B cell (primary cell): ENCODE results near the gene MARVELD1. TPM values are rescaled to one million over a fixed set of nuclear protein-coding genes. Genes with fewer than 3 reads are reported as not detected.
A peak's percentile ranks its signal among the peaks of the same experiment; 100 is the strongest.

Experiments
- ATAC-seq: fragments of 200-7000 bp; cut with Tn5 transposase; one replicate; pipeline ENCODE4 v1.10.0; 2021; ENCODE audit warnings: low read depth, mild to moderate bottlenecking, moderate number of reproducible peaks, moderate library complexity
- CTCF ChIA-PET: fragments of 350-600 bp; sonication (Branson Sonifier 250); formaldehyde crosslinking; loops from one replicate; lab custom pipeline; 2021; ENCODE audit warnings: antibody characterized with exemption, inconsistent platforms; lab: Charles Lee
- POLR2A ChIA-PET: fragments of 350-600 bp; sonication (Branson Sonifier 250); formaldehyde crosslinking; loops from one replicate; lab custom pipeline; 2021; ENCODE audit warnings: antibody characterized with exemption; lab: Charles Lee
- DNase-seq: peaks from one replicate; pipeline ENCODE4 v3.0.0; 2013
- H2AFZ ChIP-seq: 2 replicates; pipeline ENCODE4 v1.6.1; 2012; ENCODE audit warnings: mild to moderate bottlenecking, low read depth, low read length; ENCODE audit not compliant: insufficient read depth, poor library complexity, severe bottlenecking
- H3K27ac ChIP-seq, 2 donors: 1 replicate in 1 of 2; 2 replicates in 1 of 2; pipeline ENCODE4 v1.5.1; 2012 to 2013; ENCODE audit warnings: low read length in 2 of 2, mild to moderate bottlenecking in 2 of 2, moderate library complexity in 1 of 2
- H3K27me3 ChIP-seq, 4 experiments: fragments of 200-600 bp in 1 of 4; sonication (generic) in 1 of 4; replicated peaks in 1 of 4; 1 replicate in 2 of 4; 2 replicates in 2 of 4; pipeline versions ENCODE4 v1.6.1 to v1.7.0; 2013 to 2016; ENCODE audit warnings: low read length in 3 of 4, mild to moderate bottlenecking in 2 of 4, mixed read lengths in 1 of 4, moderate library complexity in 1 of 4; ENCODE audit not compliant: insufficient read depth in 4 of 4, control insufficient read depth in 3 of 4; ENCODE audit errors: control extremely low read depth in 1 of 4
- H3K36me3 ChIP-seq, 2 experiments: replicated peaks in 1 of 2; 1 replicate in 1 of 2; 2 replicates in 1 of 2; pipeline versions ENCODE4 v1.6.1 to v1.7.1; 2013; ENCODE audit warnings: low read length in 1 of 2; ENCODE audit not compliant: insufficient read depth in 2 of 2, control insufficient read depth in 1 of 2; ENCODE audit errors: control extremely low read depth in 1 of 2, extremely low read depth in 1 of 2
- H3K4me1 ChIP-seq, 2 donors: fragments of 200-600 bp in 1 of 2; sonication (generic) in 1 of 2; 1 replicate in 1 of 2; 2 replicates in 1 of 2; pipeline versions ENCODE4 v1.5.1 to v1.6.1; 2013 to 2017; ENCODE audit warnings: low read length in 2 of 2; ENCODE audit not compliant: control insufficient read depth in 2 of 2, insufficient read depth in 2 of 2
- H3K4me2 ChIP-seq: replicated peaks from 2 replicates; pipeline ENCODE3; 2012; ENCODE audit warnings: mild to moderate bottlenecking, low read depth, low read length; ENCODE audit not compliant: poor library complexity, severe bottlenecking
- H3K4me3 ChIP-seq, 5 experiments: fragments of 200-600 bp in 1 of 5; sonication (generic) in 1 of 5; 1 replicate in 3 of 5; 2 replicates in 2 of 5; pipeline versions ENCODE4 v1.5.1 to v1.7.0; 2011 to 2016; ENCODE audit warnings: low read length in 4 of 5, mild to moderate bottlenecking in 4 of 5, low read depth in 2 of 5, control low read depth in 1 of 5, moderate library complexity in 1 of 5; ENCODE audit not compliant: insufficient read depth in 1 of 5; ENCODE audit errors: control extremely low read depth in 1 of 5, extremely low read depth in 1 of 5
- H3K79me2 ChIP-seq: fragments of 200-600 bp; sonication (generic); one replicate; pipeline ENCODE4 v1.6.0; 2016; ENCODE audit warnings: low read length; ENCODE audit not compliant: control insufficient read depth, insufficient read depth
- H3K9ac ChIP-seq: fragments of 200-600 bp; sonication (generic); 2 replicates; pipeline ENCODE4 v1.6.1; 2017; ENCODE audit warnings: mild to moderate bottlenecking, low read length, moderate library complexity
- H3K9me3 ChIP-seq, 3 donors: one replicate each; pipeline versions ENCODE4 v1.6.1 to v1.7.1; 2013; ENCODE audit warnings: low read length in 2 of 3; ENCODE audit not compliant: control insufficient read depth in 2 of 3, insufficient read depth in 1 of 3; ENCODE audit errors: control extremely low read depth in 1 of 3
- H4K20me1 ChIP-seq: 2 replicates; pipeline ENCODE4 v1.6.0; 2012; ENCODE audit warnings: mild to moderate bottlenecking, low read length; ENCODE audit not compliant: insufficient read depth, control insufficient read depth, poor library complexity, severe bottlenecking
- H3K27ac Mint-ChIP-seq: one replicate; pipeline ENCODE4 v1.8.0; 2021; ENCODE audit warnings: mixed read lengths
- H3K27me3 Mint-ChIP-seq: one replicate; pipeline ENCODE4 v1.8.0; 2021; ENCODE audit warnings: mixed read lengths
- H3K4me1 Mint-ChIP-seq: one replicate; pipeline ENCODE4 v1.8.0; 2021; ENCODE audit warnings: mixed read lengths
- H3K4me3 Mint-ChIP-seq: one replicate; pipeline ENCODE4 v1.8.0; 2021; ENCODE audit warnings: mixed read lengths
- H3K9me3 Mint-ChIP-seq: one replicate; pipeline ENCODE4 v1.8.0; 2022; ENCODE audit warnings: mixed read lengths; ENCODE audit not compliant: insufficient read depth
- EZH2 ChIP-seq: IDR thresholded peaks from 2 replicates; pipeline ENCODE4 v1.6.1; 2012; ENCODE audit warnings: borderline replicate concordance, low read depth, mild to moderate bottlenecking, moderate library complexity, low read length; ENCODE audit not compliant: insufficient read depth, poor library complexity, severe bottlenecking
- WGBS: methylation state at CpG from one replicate; pipeline ENCODE4 v1.1.5; 2013; ENCODE audit warnings: missing lambda C conversion rate; ENCODE audit not compliant: insufficient coverage; 5-methylcytosine and 5-hydroxymethylcytosine counted together
- intact Hi-C: fragments of 100-400 bp; cut with micrococcal nuclease; formaldehyde crosslinking; loops from one replicate; pipeline ENCODE4 v1.10.0; 2022
- polyA plus RNA-seq: library from polyadenylated mRNA; depleted of rRNA; stranded (reverse); fragments of >200 nt; gene quantifications from 2 replicates; pipeline ENCODE4 v1.2.3, GENCODE V29; 2012
- total RNA-seq, 2 donors: library from RNA; stranded (reverse); fragments of 120-200 nt in 1 of 2; gene quantifications; 1 replicate in 1 of 2; 2 replicates in 1 of 2; pipeline versions ENCODE4 v1.2.3 to v1.2.4, GENCODE V29; 2013 to 2022
- TF ChIP-seq, protein P1 (sequence below): fragments of 200-600 bp; IDR thresholded peaks from one replicate; pipeline ENCODE4 v1.8.0; 2022; ENCODE audit warnings: antibody characterized with exemption, mild to moderate bottlenecking

MARVELD1 gene
- total and polyA plus RNA-seq, 2 donors (not counting 1 experiment from before 2014, with no cell fraction given): 0.45 to 0.54 TPM

DNA sequence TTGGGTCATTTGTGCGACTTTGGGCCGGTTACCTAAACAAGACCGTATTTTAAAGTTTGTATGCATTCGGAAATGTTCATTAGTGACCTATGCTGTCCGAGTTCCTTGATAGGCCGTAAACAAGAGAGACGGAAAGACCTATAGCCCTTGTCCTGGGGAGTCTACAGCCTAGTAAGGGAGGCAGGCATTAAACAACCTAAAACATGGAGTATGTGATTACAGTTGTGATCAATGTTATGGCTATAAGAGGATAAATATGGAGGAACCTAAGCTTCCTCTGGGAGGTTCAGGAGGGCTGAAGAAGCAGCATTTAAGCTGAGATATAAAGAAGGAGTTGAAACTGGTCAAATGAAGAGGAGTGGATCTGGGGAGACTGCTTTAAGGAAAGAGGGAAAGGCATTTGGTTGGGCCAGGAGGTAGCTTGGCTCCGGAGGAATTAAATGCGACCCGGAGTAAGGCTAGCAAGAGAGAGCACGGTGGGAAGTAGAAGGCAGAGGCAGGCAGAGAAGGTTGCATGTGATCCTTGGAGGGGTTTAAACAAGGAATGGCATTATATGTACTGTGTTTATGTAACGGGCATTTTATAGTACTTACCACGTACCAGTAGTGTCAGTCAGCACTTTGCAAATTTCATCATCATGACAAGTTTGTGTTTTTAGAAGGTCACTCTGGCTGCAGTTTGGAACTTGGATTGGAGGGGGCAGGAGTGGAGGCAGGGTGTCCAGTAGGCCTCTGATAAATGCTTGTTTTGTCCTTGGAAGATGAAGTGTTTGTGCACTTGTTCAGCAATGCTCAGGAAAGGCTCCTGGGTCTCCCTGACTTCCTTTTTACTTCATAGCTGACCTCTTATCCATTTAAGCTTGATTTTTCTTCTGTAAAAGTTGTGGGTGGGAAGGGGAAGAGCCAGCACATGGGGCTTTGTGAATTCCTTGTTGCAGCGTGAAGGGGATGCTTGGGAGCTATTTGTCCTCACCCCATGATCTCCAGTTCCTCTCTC, 25.4 kb upstream of the MARVELD1 start:
- no peaks in the 10 kb centered on the region for H4K20me1 ChIP-seq
- peak overlapping the region; percentile 84 for H3K9ac ChIP-seq
- H3K27ac ChIP-seq: peak overlapping the region; percentile 57 to 73
- H3K9me3 ChIP-seq: no peaks in the 10 kb centered on the region
- ATAC-seq (no peak), DNase-seq (no peak)
- TF ChIP-seq EZH2: no peak
- TF ChIP-seq, protein P1, sequence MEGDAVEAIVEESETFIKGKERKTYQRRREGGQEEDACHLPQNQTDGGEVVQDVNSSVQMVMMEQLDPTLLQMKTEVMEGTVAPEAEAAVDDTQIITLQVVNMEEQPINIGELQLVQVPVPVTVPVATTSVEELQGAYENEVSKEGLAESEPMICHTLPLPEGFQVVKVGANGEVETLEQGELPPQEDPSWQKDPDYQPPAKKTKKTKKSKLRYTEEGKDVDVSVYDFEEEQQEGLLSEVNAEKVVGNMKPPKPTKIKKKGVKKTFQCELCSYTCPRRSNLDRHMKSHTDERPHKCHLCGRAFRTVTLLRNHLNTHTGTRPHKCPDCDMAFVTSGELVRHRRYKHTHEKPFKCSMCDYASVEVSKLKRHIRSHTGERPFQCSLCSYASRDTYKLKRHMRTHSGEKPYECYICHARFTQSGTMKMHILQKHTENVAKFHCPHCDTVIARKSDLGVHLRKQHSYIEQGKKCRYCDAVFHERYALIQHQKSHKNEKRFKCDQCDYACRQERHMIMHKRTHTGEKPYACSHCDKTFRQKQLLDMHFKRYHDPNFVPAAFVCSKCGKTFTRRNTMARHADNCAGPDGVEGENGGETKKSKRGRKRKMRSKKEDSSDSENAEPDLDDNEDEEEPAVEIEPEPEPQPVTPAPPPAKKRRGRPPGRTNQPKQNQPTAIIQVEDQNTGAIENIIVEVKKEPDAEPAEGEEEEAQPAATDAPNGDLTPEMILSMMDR: no peak
- peak overlapping the region; percentile 90 for H3K4me3 Mint-ChIP-seq
- peak overlapping the region; percentile 95 for H3K4me2 ChIP-seq
- ChIA-PET CTCF (interaction anchor here (0.8 to 4.0 kb wide), 9 partner anchors 9 to 354 kb away, joined by 3 to 96 read pairs (median 7); partner anchors contain the start of gene ZFYVE27), POLR2A (interaction anchor here (1.1 to 2.0 kb wide), 2 partner anchors 47 to 48 kb away, joined by 7 to 17 read pairs; partner anchors contain the start of gene ZFYVE27)
- H3K27ac Mint-ChIP-seq: peak overlapping the region; percentile 79
- 76% methylated on average over 13 of the region's 14 CpGs for WGBS
- H3K4me1 ChIP-seq: peaks cover 4 to 15% of the 10 kb centered on the region in 2 donors
- H2AFZ ChIP-seq: peak overlapping the region; percentile 91
- peaks cover 0 to 5% (median 0%) of the 10 kb centered on the region in 4 experiments for H3K27me3 ChIP-seq
- intact Hi-C loops: loop anchor here (1.0 to 5.0 kb wide), 8 partner anchors 12 to 354 kb away; partner anchors contain the start of genes MORN4, PI4K2A, RRP12 and ZFYVE27
- no peaks in the 10 kb centered on the region for H3K79me2 ChIP-seq
- H3K36me3 ChIP-seq: no peaks in the 10 kb centered on the region
- peak overlapping the region; percentile 21 to 80 (median 76) for H3K4me3 ChIP-seq
- peaks cover 14% of the 10 kb centered on the region for H3K4me1 Mint-ChIP-seq
- peaks cover 4% of the 10 kb centered on the region for H3K27me3 Mint-ChIP-seq
- H3K9me3 Mint-ChIP-seq: no peaks in the 10 kb centered on the region
